GOT3 (cell line): ENCODE data around the gene PCSK4.

Source experiments
- DNase-seq: peaks from one replicate; lab custom pipeline; 2025; ENCODE audit warnings: mixed read lengths; lab: John Stamatoyannopoulos, UW

Gene PCSK4

GRCh38 chr19:1470305-1471009, 19.7 kb downstream of the PCSK4 start:
- DNase-seq: no peak

GRCh38 chr19:1470055-1470304, 20.2 kb downstream of the PCSK4 start:
- no peak for DNase-seq

- DNase-seq: no peak
Measured at GRCh38 chr19:1469255-1470054, 20.7 kb downstream of the PCSK4 start.

GRCh38 chr19:1468821-1469254, 21.3 kb downstream of the PCSK4 start:
- DNase-seq: no peak

- DNase-seq: no peak
Measured at GRCh38 chr19:1468274-1468820, 21.8 kb downstream of the PCSK4 start.

- no peak for DNase-seq
Measured at GRCh38 chr19:1467490-1468273, 22.5 kb downstream of the PCSK4 start.

- DNase-seq: no peak
Measured at GRCh38 chr19:1467215-1467489, 23.0 kb downstream of the PCSK4 start.

GRCh38 chr19:1466461-1467214, 23.5 kb downstream of the PCSK4 start:
- no peak for DNase-seq

GRCh38 chr19:1466018-1466460, 24.1 kb downstream of the PCSK4 start:
- DNase-seq: no peak

GRCh38 chr19:1465191-1466016, 24.7 kb downstream of the PCSK4 start:
- no peak for DNase-seq

- DNase-seq: no peak
Measured at GRCh38 chr19:1461862-1462261, 28.3 kb downstream of the PCSK4 start.

GRCh38 chr19:1460033-1460995, 29.8 kb downstream of the PCSK4 start:
- DNase-seq: no peak

- DNase-seq: no peak
Measured at GRCh38 chr19:1459479-1459878, 30.7 kb downstream of the PCSK4 start.

GRCh38 chr19:1457892-1458291, 32.3 kb downstream of the PCSK4 start:
- DNase-seq: no peak

- no peak for DNase-seq
Measured at GRCh38 chr19:1457031-1457739, 33.0 kb downstream of the PCSK4 start.

- no peak for DNase-seq
Measured at GRCh38 chr19:1456121-1456900, 33.8 kb downstream of the PCSK4 start.

- no peak for DNase-seq
Measured at GRCh38 chr19:1455336-1456120, 34.6 kb downstream of the PCSK4 start.

- no peak for DNase-seq
Measured at GRCh38 chr19:1455002-1455335, 35.2 kb downstream of the PCSK4 start.
